Measurements from ENCODE around the gene OAS2. TPM values are rescaled to one million over a fixed set of nuclear protein-coding genes. Genes with fewer than 3 reads are reported as not detected.

OAS2 gene
- total and polyA plus RNA-seq, 2 of the 4 experiments (the other 2 are of a cell fraction): under 0.01 TPM; not detected in 1

GRCh38 chr12:112977139-112977538 is 1.2 kb upstream of the OAS2 start:
- no peak overlapping the region for H4K5ac ChIP-seq (ENCODE audit: low read depth, low read length)
- no peak overlapping the region for H3K9ac ChIP-seq (ENCODE audit: low read depth, low read length)
- no peak overlapping the region for H2BK120ac ChIP-seq (ENCODE audit: low read depth, low read length)
- H4K91ac ChIP-seq (ENCODE audit: insufficient read depth, low read depth, low read length): no peak overlapping the region
- TF ChIP-seq RAD21 (IDR thresholded peaks at IDR 0.05; ENCODE audit: low read length) (no peak), CEBPB (IDR thresholded peaks at IDR 0.05; ENCODE audit: low read depth, low read length) (no peak), RFX5 (IDR thresholded peaks at IDR 0.05; ENCODE audit: low read depth, low read length) (no peak), POLR2A (IDR thresholded peaks at IDR 0.05; ENCODE audit: low read depth, low read length) (no peak), MXI1 (IDR thresholded peaks at IDR 0.05; ENCODE audit: borderline replicate concordance, low read depth, low read length) (no peak), FOS (IDR thresholded peaks at IDR 0.05; ENCODE audit: low read depth, low read length) (no peak), MAZ (IDR thresholded peaks at IDR 0.05; ENCODE audit: borderline replicate concordance, low read depth, low read length) (no peak), MAFK (IDR thresholded peaks at IDR 0.05; ENCODE audit: low read depth, low read length) (no peak), RCOR1 (IDR thresholded peaks at IDR 0.05; ENCODE audit: insufficient replicate concordance, low read length) (no peak), SMC3 (IDR thresholded peaks at IDR 0.05; ENCODE audit: low read depth, low read length) (no peak), CHD1 (IDR thresholded peaks at IDR 0.05; ENCODE audit: low read depth, low read length) (no peak), BHLHE40 (IDR thresholded peaks at IDR 0.05; ENCODE audit: low read depth, low read length) (no peak)
- TF ChIP-seq, protein P1, sequence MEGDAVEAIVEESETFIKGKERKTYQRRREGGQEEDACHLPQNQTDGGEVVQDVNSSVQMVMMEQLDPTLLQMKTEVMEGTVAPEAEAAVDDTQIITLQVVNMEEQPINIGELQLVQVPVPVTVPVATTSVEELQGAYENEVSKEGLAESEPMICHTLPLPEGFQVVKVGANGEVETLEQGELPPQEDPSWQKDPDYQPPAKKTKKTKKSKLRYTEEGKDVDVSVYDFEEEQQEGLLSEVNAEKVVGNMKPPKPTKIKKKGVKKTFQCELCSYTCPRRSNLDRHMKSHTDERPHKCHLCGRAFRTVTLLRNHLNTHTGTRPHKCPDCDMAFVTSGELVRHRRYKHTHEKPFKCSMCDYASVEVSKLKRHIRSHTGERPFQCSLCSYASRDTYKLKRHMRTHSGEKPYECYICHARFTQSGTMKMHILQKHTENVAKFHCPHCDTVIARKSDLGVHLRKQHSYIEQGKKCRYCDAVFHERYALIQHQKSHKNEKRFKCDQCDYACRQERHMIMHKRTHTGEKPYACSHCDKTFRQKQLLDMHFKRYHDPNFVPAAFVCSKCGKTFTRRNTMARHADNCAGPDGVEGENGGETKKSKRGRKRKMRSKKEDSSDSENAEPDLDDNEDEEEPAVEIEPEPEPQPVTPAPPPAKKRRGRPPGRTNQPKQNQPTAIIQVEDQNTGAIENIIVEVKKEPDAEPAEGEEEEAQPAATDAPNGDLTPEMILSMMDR (conservative IDR thresholded peaks at IDR 0.05; ENCODE audit: low read depth, low read length): no peak
- TF ChIP-seq, protein P2, sequence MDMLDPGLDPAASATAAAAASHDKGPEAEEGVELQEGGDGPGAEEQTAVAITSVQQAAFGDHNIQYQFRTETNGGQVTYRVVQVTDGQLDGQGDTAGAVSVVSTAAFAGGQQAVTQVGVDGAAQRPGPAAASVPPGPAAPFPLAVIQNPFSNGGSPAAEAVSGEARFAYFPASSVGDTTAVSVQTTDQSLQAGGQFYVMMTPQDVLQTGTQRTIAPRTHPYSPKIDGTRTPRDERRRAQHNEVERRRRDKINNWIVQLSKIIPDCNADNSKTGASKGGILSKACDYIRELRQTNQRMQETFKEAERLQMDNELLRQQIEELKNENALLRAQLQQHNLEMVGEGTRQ (IDR thresholded peaks at IDR 0.05; ENCODE audit: low read depth, low read length): no peak
- TF ChIP-seq, protein P3, sequence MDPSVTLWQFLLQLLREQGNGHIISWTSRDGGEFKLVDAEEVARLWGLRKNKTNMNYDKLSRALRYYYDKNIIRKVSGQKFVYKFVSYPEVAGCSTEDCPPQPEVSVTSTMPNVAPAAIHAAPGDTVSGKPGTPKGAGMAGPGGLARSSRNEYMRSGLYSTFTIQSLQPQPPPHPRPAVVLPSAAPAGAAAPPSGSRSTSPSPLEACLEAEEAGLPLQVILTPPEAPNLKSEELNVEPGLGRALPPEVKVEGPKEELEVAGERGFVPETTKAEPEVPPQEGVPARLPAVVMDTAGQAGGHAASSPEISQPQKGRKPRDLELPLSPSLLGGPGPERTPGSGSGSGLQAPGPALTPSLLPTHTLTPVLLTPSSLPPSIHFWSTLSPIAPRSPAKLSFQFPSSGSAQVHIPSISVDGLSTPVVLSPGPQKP (IDR thresholded peaks at IDR 0.05; ENCODE audit: borderline replicate concordance, low read depth, low read length): no peak
- H2BK15ac ChIP-seq (ENCODE audit: low read depth, low read length): no peak overlapping the region
- no peak overlapping the region for H3K4me2 ChIP-seq (ENCODE audit: low read depth, low read length)
- no peaks in the 10 kb centered on the region for H3K79me1 ChIP-seq (ENCODE audit: low read depth in 1 of 2, low read length in 2 of 2)
- H3K4ac ChIP-seq (ENCODE audit: low read depth, low read length): no peak overlapping the region
- H3K27ac ChIP-seq (ENCODE audit: insufficient read depth, low read length): no peak overlapping the region
- H3K9me1 ChIP-seq (ENCODE audit: insufficient read depth, low read length): no peaks in the 10 kb centered on the region
- no peak overlapping the region for H2AFZ ChIP-seq (replicated peaks; ENCODE audit: low read length, poor library complexity)
- no peak overlapping the region for H3K56ac ChIP-seq (ENCODE audit: extremely low read depth, insufficient read depth, low read length)
- H3K23ac ChIP-seq (ENCODE audit: low read depth, low read length): no peak overlapping the region
- DNase-seq (no peak), ATAC-seq (ENCODE audit: low read depth) (no peak)
- no peaks in the 10 kb centered on the region for H4K20me1 ChIP-seq (ENCODE audit: insufficient read depth, low read length)
- CTCF ChIA-PET: interaction anchor here (2.9 kb wide), 1 partner anchor 16 kb away, joined by 13 read pairs; no protein-coding TSS in a partner anchor
- H4K8ac ChIP-seq (ENCODE audit: low read depth in 2 of 2, low read length in 2 of 2): no peak overlapping the region
- no peaks in the 10 kb centered on the region for H3K9me3 ChIP-seq (ENCODE audit: control insufficient read depth, insufficient read depth, low read length)
- H3K18ac ChIP-seq (ENCODE audit: low read depth, low read length): no peak overlapping the region
- H3K14ac ChIP-seq (replicated peaks; ENCODE audit: low read depth, low read length): no peak overlapping the region
- H3K36me3 ChIP-seq (ENCODE audit: control insufficient read depth, insufficient read depth, low read length): no peaks in the 10 kb centered on the region
- no peaks in the 10 kb centered on the region for H3K27me3 ChIP-seq (ENCODE audit: control insufficient read depth, insufficient read depth, low read length)
- H2BK5ac ChIP-seq (ENCODE audit: low read depth, low read length, poor library complexity, severe bottlenecking): no peak overlapping the region
- intact Hi-C loops (cut with micrococcal nuclease) (no loop called here), dilution Hi-C loops (cut with HindIII; ENCODE audit: low sequenced_read_pairs, unreplicated experiment) (no loop called here), in situ Hi-C loops (cut with MboI; ENCODE audit: low sequenced_read_pairs) (no loop called here)
- H2BK20ac ChIP-seq (ENCODE audit: low read depth, low read length): no peak overlapping the region
- H3K4me3 ChIP-seq (ENCODE audit: insufficient read depth, low read depth, low read length): no peak overlapping the region
- no peak overlapping the region for H2AK9ac ChIP-seq (replicated peaks; ENCODE audit: low read depth, low read length, poor library complexity)
- H3K4me1 ChIP-seq (ENCODE audit: control insufficient read depth, insufficient read depth, low read length): no peaks in the 10 kb centered on the region; the same call in 1 of the 2 replicates
- POLR2A ChIA-PET (ENCODE audit: unreplicated experiment): no interaction called here
- BruUV-seq (replicated peaks): no TSS peak
- 0% methylated on average over 1 of the region's 3 CpGs; no CpG with 5 or more reads in 1 of the 2 experiments for WGBS, 2 experiments (ENCODE audit: extremely low coverage in 2 of 2, insufficient read length in 1 of 2)
- no peak overlapping the region for H2AK5ac ChIP-seq (ENCODE audit: low read depth, low read length)
